Fibroblast of lung (primary cell): ENCODE results near the gene GATAD1.

Experiments
- EZH2 ChIP-seq: IDR thresholded peaks from 2 replicates; pipeline ENCODE4 v1.5.1; 2012; ENCODE audit warnings: low read length, control low read depth, mild to moderate bottlenecking; ENCODE audit errors: missing control alignments
- TF ChIP-seq, protein P1 (sequence below), 2 donors: IDR thresholded peaks in 1 of 2; conservative IDR thresholded peaks in 1 of 2; 1 replicate in 1 of 2; 2 replicates in 1 of 2; pipeline ENCODE4 v1.5.1; 2011 to 2012; ENCODE audit warnings: low read length in 2 of 2, control low read depth in 1 of 2, inconsistent platforms in 1 of 2, low read depth in 1 of 2, mild to moderate bottlenecking in 1 of 2

DNA sequence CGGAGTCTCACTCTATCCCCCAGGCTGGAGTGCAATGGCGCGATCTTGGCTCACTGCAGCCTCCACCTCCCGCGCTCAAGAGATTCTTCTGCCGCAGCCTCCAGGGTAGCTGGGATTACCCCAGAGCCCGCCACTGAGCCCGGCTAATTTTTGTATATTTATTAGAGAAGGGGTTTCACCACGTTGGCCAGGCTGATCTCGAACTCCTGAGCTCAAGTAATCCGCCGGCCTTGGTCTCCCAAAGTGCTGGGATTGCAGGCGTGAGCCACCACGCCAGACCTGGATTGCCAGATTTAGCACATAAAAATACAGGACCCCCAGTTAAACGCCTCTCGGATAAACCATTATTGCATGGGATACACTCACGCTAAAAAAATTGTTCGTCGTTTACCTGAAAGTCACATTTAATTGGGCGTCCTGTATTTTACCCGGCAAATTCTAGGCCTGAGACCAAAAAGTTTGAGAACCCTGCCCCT, 375 bp upstream of the GATAD1 start:
- TF ChIP-seq EZH2 = no peak
- TF ChIP-seq, protein P1, sequence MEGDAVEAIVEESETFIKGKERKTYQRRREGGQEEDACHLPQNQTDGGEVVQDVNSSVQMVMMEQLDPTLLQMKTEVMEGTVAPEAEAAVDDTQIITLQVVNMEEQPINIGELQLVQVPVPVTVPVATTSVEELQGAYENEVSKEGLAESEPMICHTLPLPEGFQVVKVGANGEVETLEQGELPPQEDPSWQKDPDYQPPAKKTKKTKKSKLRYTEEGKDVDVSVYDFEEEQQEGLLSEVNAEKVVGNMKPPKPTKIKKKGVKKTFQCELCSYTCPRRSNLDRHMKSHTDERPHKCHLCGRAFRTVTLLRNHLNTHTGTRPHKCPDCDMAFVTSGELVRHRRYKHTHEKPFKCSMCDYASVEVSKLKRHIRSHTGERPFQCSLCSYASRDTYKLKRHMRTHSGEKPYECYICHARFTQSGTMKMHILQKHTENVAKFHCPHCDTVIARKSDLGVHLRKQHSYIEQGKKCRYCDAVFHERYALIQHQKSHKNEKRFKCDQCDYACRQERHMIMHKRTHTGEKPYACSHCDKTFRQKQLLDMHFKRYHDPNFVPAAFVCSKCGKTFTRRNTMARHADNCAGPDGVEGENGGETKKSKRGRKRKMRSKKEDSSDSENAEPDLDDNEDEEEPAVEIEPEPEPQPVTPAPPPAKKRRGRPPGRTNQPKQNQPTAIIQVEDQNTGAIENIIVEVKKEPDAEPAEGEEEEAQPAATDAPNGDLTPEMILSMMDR (conservative IDR thresholded peaks at IDR 0.05 in 1 of 2, IDR thresholded peaks at IDR 0.05 in 1 of 2; ENCODE audit: low read depth in 1 of 2, low read length in 2 of 2) = no peak
